SK-N-MC (cell line): Measurements from ENCODE around the gene DNHD1.

Experiments used
- EZH2 ChIP-seq: fragments of 200-600 bp; sonication (generic); IDR thresholded peaks from one replicate; pipeline ENCODE4 v1.6.1; 2017; ENCODE audit warnings: antibody characterized with exemption
- FOXP2 ChIP-seq: optimal IDR thresholded peaks from 2 replicates; pipeline ENCODE3; 2011; ENCODE audit warnings: mild to moderate bottlenecking, moderate library complexity; ENCODE audit not compliant: insufficient read depth; ENCODE audit errors: extremely low read length, control extremely low read depth
- POLR2AphosphoS5 ChIP-seq: IDR thresholded peaks from 2 replicates; pipeline ENCODE4 v1.6.1; 2012; ENCODE audit warnings: mild to moderate bottlenecking, low read depth, low read length, borderline replicate concordance

- TF ChIP-seq EZH2 (no peak), POLR2AphosphoS5 (peak; percentile 73), FOXP2 (peak; percentile 77)
Measured at GRCh38 chr11:6568191-6568918, 71.3 kb downstream of the DNHD1 start.
